Uterus (tissue), 4 donors: Measurements from ENCODE around the gene IL4I1. TPM values are rescaled to one million over a fixed set of nuclear protein-coding genes. Genes with fewer than 3 reads are reported as not detected.

Experiments used
- DNase-seq, 2 donors: peaks; one replicate each; pipeline ENCODE4 v3.0.0-alpha.2; 2019 to 2020
- H3K27ac ChIP-seq, 2 donors: fragments of 200-600 bp; sonication (generic); 1 replicate in 1 of 2; 2 replicates in 1 of 2; pipeline ENCODE4 v1.5.1; 2016 to 2018
- H3K27me3 ChIP-seq, 2 donors: fragments of 200-600 bp; sonication (generic); one replicate each; pipeline ENCODE4 v1.5.1; 2018 to 2019; ENCODE audit warnings: control low read depth in 1 of 2
- H3K36me3 ChIP-seq, 2 donors: fragments of 200-600 bp; sonication (generic); one replicate each; pipeline ENCODE4 v1.5.1; 2019; ENCODE audit warnings: control low read depth in 1 of 2
- H3K4me1 ChIP-seq, 2 donors: fragments of 200-600 bp; sonication (generic); one replicate each; pipeline ENCODE4 v1.5.1; 2018 to 2019; ENCODE audit warnings: control low read depth in 1 of 2
- H3K4me3 ChIP-seq, 2 donors: fragments of 200-600 bp; sonication (generic); 1 replicate in 1 of 2; 2 replicates in 1 of 2; pipeline ENCODE4 v1.5.1; 2018 to 2019; ENCODE audit warnings: mild to moderate bottlenecking in 1 of 2
- H3K9me3 ChIP-seq, 2 donors: fragments of 200-600 bp; sonication (generic); one replicate each; pipeline ENCODE4 v1.5.1; 2019; ENCODE audit warnings: control low read depth in 1 of 2
- POLR2A ChIP-seq, 2 donors: fragments of 450-650 bp; IDR thresholded peaks; one replicate each; pipeline ENCODE4 v1.6.1; 2016; ENCODE audit warnings: antibody characterized with exemption in 2 of 2, mild to moderate bottlenecking in 1 of 2, moderate library complexity in 1 of 2
- intact Hi-C: fragments of 100-400 bp; cut with DNase I; formaldehyde crosslinking; loops from one replicate; pipeline ENCODE4 v1.15.1; 2023; ENCODE audit warnings: low total_unique reads
- total RNA-seq, 4 donors: library from RNA; depleted of rRNA in 3 of 4; stranded (reverse); fragments of >200 nt in 3 of 4; gene quantifications; one replicate each; pipeline versions ENCODE4 v1.1.0 to v1.2.4, GENCODE V29; 2014 to 2023
- TF ChIP-seq, protein P1 (sequence below), 4 experiments: fragments of 200-600 bp in 2 of 4; fragments of 450-650 bp in 2 of 4; sonication (generic) in 2 of 4; IDR thresholded peaks; one replicate each; pipeline ENCODE4 v1.5.1; 2016 to 2019; ENCODE audit warnings: antibody characterized with exemption in 4 of 4, mild to moderate bottlenecking in 2 of 4, moderate library complexity in 1 of 4
- donor health status: DM: yes; HTN: yes; CAD: no.

Gene IL4I1
- total RNA-seq, 4 donors from 2014 or later, result 0.82 to 1.2 TPM; not detected in 2

DNA sequence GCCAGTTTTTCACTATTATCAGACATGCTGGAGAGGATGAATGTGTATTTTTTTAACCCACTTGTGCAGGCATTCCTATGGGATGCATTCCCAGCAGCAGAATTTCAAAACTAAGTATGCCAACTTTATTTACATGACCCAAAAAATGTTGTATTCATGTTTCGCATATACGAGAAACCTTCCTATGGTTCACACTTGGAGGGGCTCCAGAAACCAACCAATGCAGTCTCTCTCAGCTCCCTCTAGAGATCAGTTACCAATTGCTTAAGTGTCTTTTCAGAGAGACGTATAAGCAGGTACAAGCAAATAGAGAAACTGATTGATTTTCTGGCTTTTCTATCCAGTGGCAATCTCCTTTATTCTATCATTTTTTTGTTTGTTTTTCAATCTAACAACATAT is 51.3 kb downstream of the IL4I1 start:
- intact Hi-C loops, result no loop called here

DNA sequence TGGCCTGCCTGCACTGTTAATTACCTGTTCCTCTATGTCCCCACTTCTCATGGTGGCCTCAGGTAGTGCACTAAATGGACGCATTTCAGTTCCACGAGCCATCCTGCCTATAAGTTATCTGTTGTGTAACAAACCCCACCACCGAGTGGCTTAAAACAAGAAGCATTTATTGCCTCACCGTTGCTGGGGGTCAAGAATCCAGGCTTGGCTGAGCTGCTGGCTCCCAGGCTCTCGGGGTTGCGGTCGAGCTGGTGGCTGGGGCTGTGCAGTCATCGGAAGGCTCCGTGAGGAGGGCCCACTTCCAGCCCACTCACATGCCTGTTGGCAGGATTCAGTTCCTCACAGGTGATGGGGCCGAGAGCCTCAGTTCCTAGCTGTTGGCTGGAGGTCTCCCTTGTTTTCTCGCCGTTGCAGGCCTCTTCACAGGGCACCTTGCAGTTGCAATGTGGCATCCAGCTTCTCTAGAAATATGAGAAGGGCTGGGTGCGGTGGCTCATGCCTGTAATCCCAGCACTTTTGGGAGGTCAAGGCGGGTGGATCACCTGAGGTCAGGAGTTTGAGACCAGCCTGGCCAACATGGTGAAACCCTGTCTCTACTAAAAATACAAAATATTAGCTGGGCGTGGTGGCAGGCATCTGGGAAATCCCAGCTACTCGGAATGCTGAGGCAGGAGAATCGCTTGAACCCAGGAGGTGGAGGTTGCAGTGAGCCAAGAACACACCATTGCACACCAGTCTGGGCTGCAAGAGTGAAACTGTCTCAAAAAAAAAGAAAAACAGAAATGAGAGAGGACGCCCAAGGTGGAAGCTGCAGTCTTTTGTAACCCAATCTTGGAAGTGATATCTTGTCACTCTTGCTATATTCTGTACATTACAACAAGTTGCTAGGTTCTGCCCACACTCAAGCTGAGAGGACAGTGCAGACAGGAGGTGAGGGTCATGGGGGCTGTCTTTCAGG is 52.3 kb downstream of the IL4I1 start:
- Histone ChIP-seq H3K9me3 (no peaks in the 10 kb centered on the region), H3K27ac (no peak overlapping the region), H3K4me3 (no peak overlapping the region), H3K27me3 (no peaks in the 10 kb centered on the region), H3K4me1 (no peaks in the 10 kb centered on the region), H3K36me3 (no peaks in the 10 kb centered on the region)
- intact Hi-C loops, result no loop called here
- DNase-seq, result no peak
- TF ChIP-seq, protein P1, sequence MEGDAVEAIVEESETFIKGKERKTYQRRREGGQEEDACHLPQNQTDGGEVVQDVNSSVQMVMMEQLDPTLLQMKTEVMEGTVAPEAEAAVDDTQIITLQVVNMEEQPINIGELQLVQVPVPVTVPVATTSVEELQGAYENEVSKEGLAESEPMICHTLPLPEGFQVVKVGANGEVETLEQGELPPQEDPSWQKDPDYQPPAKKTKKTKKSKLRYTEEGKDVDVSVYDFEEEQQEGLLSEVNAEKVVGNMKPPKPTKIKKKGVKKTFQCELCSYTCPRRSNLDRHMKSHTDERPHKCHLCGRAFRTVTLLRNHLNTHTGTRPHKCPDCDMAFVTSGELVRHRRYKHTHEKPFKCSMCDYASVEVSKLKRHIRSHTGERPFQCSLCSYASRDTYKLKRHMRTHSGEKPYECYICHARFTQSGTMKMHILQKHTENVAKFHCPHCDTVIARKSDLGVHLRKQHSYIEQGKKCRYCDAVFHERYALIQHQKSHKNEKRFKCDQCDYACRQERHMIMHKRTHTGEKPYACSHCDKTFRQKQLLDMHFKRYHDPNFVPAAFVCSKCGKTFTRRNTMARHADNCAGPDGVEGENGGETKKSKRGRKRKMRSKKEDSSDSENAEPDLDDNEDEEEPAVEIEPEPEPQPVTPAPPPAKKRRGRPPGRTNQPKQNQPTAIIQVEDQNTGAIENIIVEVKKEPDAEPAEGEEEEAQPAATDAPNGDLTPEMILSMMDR (IDR thresholded peaks at IDR 0.05), result no peak
- no peak for TF ChIP-seq POLR2A (IDR thresholded peaks at IDR 0.05)

More for the DNA sequence above, 51.3 kb downstream of the IL4I1 start:
- Histone ChIP-seq H3K4me3 (no peak overlapping the region), H3K27ac (no peak overlapping the region), H3K27me3 (no peaks in the 10 kb centered on the region), H3K36me3 (no peaks in the 10 kb centered on the region), H3K4me1 (no peaks in the 10 kb centered on the region), H3K9me3 (no peaks in the 10 kb centered on the region)
- TF ChIP-seq POLR2A (IDR thresholded peaks at IDR 0.05), result no peak
- TF ChIP-seq, protein P1 (IDR thresholded peaks at IDR 0.05), result no peak
- DNase-seq, result no peak

DNA sequence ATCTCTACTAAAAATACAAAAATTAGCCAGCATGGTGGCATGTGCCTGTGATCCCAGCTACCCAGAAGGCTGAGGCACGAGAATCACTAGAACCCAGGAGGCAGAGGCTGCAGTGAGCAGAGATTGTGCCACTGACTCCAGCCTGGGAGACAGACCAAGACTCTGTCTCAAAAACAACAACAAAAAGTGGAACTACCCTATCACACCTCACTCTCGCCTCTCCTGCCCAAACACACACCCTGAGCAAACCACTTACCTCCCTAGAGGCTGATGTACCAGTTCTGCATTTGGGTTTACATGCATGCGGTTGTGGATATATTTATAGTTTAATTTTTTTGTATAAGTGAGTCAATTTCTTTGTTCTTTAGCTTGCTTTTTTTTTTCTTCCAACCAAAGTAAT is 53.4 kb downstream of the IL4I1 start:
- DNase-seq, result no peak
- Histone ChIP-seq H3K4me1 (no peaks in the 10 kb centered on the region), H3K36me3 (no peaks in the 10 kb centered on the region), H3K27me3 (no peaks in the 10 kb centered on the region), H3K27ac (no peak overlapping the region), H3K4me3 (no peak overlapping the region), H3K9me3 (no peaks in the 10 kb centered on the region)
- no peak for TF ChIP-seq POLR2A (IDR thresholded peaks at IDR 0.05)
- TF ChIP-seq, protein P1 (IDR thresholded peaks at IDR 0.05), result no peak
- intact Hi-C loops, result no loop called here

DNA sequence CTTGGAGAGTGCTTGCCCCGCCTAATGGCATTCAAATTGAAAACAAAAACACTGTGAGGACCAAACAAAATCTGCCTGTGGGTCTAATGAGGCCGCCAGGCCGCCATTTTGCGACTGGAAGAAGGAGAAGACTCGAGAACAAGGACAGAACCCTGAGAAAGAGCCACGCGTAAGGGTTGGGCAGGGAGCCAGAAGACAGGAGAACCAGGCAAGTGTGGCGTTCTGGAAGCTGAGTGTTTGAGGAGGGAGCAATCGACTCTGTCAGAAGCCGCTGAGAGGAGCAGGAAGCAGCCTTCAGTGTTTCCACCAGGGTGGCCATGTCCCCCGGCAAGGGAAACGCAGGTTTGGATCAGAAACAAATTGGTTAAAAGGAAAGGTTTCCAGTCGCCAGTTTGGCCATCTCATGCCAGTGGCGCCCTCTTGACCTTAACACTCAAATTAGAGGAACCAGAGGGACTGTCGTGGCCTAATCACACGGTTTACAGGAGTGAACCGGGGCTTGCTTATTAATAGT is 55.9 kb downstream of the IL4I1 start:
- no peaks in the 10 kb centered on the region for H3K4me1 ChIP-seq
- intact Hi-C loops, result no loop called here
- H3K9me3 ChIP-seq, result no peaks in the 10 kb centered on the region
- no peak for DNase-seq
- H3K27ac ChIP-seq, result no peak overlapping the region
- no peaks in the 10 kb centered on the region for H3K36me3 ChIP-seq
- H3K27me3 ChIP-seq, result no peaks in the 10 kb centered on the region
- H3K4me3 ChIP-seq, result no peak overlapping the region
- TF ChIP-seq POLR2A (IDR thresholded peaks at IDR 0.05), result no peak
- TF ChIP-seq, protein P1 (IDR thresholded peaks at IDR 0.05), result no peak

DNA sequence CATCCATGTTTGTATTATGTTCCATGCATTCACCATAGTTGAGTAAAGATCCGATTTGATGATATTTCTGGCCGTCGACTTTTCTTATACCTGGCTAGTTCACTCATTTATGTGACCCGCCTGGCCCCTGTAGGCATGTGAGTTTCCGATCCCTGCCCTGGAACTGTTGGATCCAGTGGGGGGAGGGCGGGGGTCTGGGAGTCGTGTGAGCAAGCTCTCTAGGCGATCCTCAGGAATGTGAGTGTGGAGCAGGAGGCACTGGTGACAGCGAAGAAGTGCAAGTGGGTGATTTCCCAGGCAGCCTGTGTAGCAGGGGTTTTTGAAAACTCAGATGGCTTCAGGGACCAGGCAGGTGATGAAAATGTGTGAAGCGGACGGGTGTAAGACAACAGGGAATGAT is 56.4 kb downstream of the IL4I1 start:
- no peaks in the 10 kb centered on the region for H3K9me3 ChIP-seq
- no peak overlapping the region for H3K4me3 ChIP-seq
- no peaks in the 10 kb centered on the region for H3K36me3 ChIP-seq
- no peak for DNase-seq
- H3K4me1 ChIP-seq, result no peaks in the 10 kb centered on the region
- H3K27me3 ChIP-seq, result no peaks in the 10 kb centered on the region
- intact Hi-C loops, result no loop called here
- no peak overlapping the region for H3K27ac ChIP-seq
- TF ChIP-seq, protein P1 (IDR thresholded peaks at IDR 0.05), result no peak
- no peak for TF ChIP-seq POLR2A (IDR thresholded peaks at IDR 0.05)
